Brain microvascular endothelial cell (primary cell): ENCODE measurements around the gene BCHE.

Experiments
- DNase-seq: peaks from one replicate; pipeline ENCODE4 v3.0.0-alpha.2; 2020
- H3K27ac ChIP-seq: fragments of 250-450 bp; sonication (Bioruptor Pico); 2 replicates; pipeline ENCODE4 v1.5.1; 2020; ENCODE audit warnings: mild to moderate bottlenecking, moderate library complexity
- H3K27me3 ChIP-seq: fragments of 250-450 bp; sonication (Bioruptor Pico); replicated peaks from 2 replicates; pipeline ENCODE4 v1.5.1; 2020; ENCODE audit warnings: mild to moderate bottlenecking
- H3K36me3 ChIP-seq: fragments of 250-450 bp; sonication (Bioruptor Pico); replicated peaks from 2 replicates; pipeline ENCODE4 v1.5.1; 2020; ENCODE audit warnings: mild to moderate bottlenecking
- H3K4me3 ChIP-seq: 2 replicates; pipeline ENCODE4 v1.5.1; 2011; ENCODE audit warnings: low read depth, mild to moderate bottlenecking, control low read depth, low read length, moderate library complexity
- in situ Hi-C: cut with HindIII; loops from 2 replicates; pipeline ENCODE4 v1.10.0; 2017; ENCODE audit warnings: low sequenced_read_pairs, low pct_ligation_motif_present
- TF ChIP-seq, protein P1 (sequence below): IDR thresholded peaks from 2 replicates; pipeline ENCODE4 v1.5.1; 2011; ENCODE audit warnings: low read depth, mild to moderate bottlenecking, moderate library complexity, low read length, control low read depth, inconsistent platforms; ENCODE audit errors: missing control alignments

BCHE gene

DNA sequence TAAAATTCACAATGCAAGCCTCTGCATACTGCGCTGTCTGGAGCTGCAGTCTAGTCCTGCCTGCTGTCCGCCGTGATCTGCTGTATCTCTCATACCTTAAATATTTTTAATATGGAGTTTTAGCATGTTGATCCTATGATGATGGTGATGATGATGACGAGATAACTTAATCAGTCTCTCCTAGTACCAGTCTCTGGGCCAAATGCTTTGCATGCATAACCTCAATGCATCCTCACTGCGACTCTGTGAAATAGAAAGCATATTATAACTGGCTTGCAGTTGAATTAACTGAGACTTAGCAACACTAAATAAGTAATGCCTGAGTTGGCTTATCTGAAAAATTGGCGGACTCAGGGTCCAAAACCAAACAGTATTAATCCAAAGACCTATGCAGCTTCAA lies 38.4 kb upstream of the BCHE start:
- Histone ChIP-seq H3K36me3 (no peaks in the 10 kb centered on the region), H3K27ac (no peak overlapping the region), H3K4me3 (no peak overlapping the region), H3K27me3 (no peaks in the 10 kb centered on the region)
- TF ChIP-seq, protein P1, sequence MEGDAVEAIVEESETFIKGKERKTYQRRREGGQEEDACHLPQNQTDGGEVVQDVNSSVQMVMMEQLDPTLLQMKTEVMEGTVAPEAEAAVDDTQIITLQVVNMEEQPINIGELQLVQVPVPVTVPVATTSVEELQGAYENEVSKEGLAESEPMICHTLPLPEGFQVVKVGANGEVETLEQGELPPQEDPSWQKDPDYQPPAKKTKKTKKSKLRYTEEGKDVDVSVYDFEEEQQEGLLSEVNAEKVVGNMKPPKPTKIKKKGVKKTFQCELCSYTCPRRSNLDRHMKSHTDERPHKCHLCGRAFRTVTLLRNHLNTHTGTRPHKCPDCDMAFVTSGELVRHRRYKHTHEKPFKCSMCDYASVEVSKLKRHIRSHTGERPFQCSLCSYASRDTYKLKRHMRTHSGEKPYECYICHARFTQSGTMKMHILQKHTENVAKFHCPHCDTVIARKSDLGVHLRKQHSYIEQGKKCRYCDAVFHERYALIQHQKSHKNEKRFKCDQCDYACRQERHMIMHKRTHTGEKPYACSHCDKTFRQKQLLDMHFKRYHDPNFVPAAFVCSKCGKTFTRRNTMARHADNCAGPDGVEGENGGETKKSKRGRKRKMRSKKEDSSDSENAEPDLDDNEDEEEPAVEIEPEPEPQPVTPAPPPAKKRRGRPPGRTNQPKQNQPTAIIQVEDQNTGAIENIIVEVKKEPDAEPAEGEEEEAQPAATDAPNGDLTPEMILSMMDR = no peak
- no peak for DNase-seq
- in situ Hi-C loops = no loop called here

DNA sequence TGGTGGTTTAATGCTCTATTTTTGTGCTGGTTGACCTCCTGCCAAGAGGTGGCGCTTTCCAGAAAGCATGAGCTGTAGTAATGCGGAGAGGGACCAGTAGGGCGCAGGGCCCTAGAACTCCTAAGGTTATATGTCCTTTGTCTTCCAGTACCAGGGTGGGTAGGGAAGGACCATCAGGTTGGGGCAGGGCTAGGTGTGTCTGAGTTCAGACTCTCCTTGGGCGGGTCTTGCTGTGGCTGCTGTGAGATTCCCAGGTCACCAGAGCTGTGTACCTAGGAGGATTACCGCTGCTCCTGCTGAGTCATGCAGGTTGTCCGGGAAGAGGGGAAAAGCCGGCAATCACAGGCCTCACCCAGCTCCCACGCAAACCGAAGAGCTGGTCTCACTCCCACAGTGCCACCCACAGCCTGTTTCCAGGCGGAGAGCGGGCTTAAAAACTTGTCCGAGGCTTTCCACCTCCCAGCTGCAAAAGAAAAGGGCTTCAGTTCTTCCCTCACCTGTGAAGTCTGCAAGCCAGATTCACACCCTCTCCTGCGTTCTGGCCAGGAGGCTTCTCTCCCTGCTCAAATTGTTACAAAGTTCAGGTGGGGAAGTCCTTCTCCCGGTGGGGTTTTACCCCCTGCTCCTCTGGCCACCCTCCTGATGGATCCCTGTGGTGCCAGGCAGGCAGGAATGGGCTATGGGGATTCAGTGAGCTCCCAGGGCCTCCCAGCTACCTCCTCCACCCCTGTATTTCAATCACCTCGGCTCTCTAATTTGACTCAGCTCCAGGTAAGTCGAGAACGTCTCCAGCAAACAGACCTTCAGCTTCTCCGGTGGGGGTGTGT lies 37.7 kb upstream of the BCHE start:
- Histone ChIP-seq H3K27me3 (no peaks in the 10 kb centered on the region), H3K4me3 (no peak overlapping the region), H3K27ac (no peak overlapping the region), H3K36me3 (no peaks in the 10 kb centered on the region)
- TF ChIP-seq, protein P1 = no peak
- in situ Hi-C loops = no loop called here
- no peak for DNase-seq

DNA sequence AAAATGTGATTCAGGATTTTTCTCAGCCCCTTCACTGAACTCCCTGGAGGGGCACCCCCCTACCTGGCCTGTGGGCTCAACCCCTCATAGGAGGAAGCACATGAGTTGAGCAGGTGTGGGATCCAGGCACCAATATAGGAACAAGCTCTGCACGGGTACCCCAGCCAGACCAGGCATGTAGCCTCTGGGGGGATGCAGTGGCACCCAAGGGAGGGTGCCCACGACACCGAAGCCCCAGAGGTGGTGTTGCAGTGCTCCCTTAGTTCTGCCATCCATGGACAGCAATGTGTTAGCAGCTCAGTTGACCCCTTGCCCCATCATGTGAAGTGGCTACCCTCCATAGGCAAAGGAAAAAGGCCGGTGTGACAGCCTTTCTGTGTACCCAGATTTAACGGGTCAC lies 30.9 kb upstream of the BCHE start:
- TF ChIP-seq, protein P1 = no peak
- in situ Hi-C loops = no loop called here
- DNase-seq = no peak

DNA sequence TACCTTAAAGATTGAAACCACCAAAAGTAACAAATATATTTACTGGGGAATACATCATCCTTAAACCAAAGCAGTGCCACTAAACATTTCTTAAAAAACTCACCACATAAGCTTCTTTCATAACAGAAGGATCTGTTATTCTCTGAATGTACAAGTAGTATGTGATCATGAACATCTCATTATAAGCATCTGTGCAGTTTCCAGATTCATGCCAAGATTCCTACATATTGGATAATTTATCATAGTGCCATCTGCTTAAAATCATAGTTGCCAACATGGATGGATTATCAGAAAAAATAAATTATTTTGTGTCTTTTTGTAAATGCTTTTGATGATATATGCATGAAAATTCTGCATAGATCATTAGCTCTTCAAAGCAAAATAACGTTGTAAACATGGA lies 21.8 kb upstream of the BCHE start:
- Histone ChIP-seq H3K27me3 (no peaks in the 10 kb centered on the region), H3K36me3 (no peaks in the 10 kb centered on the region), H3K4me3 (no peak overlapping the region), H3K27ac (no peak overlapping the region)
- TF ChIP-seq, protein P1 = no peak
- in situ Hi-C loops = no loop called here
- DNase-seq = no peak

More for the DNA sequence above, 30.9 kb upstream of the BCHE start:
- no peak overlapping the region for H3K4me3 ChIP-seq
- H3K27me3 ChIP-seq = no peaks in the 10 kb centered on the region
- no peak overlapping the region for H3K27ac ChIP-seq
- H3K36me3 ChIP-seq = no peaks in the 10 kb centered on the region

DNA sequence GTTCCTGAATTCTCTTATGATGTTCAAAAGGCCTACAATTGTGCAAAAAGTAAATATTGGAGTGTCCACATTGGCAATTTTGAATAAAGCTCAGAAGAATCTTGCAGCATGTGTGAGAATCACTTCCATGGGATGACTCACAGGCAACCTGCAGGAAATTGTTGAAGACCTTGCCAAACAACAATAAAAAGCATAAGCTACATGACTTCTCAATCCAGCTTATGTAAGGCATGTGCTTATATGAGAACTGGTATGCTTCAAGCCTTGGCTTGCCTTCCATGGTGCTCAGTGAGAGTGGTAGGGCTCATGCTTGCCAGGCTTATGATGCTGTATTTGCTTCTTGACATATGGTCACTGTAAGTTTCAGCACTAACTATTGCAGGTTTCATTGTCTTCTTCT lies 18.4 kb upstream of the BCHE start:
- TF ChIP-seq, protein P1 = no peak
- Histone ChIP-seq H3K4me3 (no peak overlapping the region), H3K27me3 (no peaks in the 10 kb centered on the region), H3K27ac (no peak overlapping the region), H3K36me3 (no peaks in the 10 kb centered on the region)
- peak; percentile 31 for DNase-seq
- in situ Hi-C loops = no loop called here

DNA sequence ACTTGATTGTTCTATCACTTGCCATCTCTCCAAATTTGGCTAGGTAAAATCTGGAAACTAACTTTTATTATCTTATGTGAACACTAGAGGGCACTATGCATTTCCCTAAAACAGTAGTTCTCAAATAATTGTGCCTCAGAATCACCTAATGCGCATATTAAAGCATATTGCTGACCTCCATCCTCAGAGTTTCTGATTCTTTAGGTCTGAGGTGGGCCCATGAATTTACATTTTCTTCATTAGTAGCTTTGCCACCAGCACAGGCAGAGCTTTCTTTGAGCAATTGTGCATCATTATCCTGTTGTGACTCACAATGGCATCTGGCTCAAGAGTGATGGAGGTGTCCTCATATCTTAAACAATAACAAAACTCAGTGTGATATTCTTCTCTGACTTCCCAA lies 17.5 kb upstream of the BCHE start:
- DNase-seq = peak; percentile 42
- in situ Hi-C loops = no loop called here
- no peaks in the 10 kb centered on the region for H3K36me3 ChIP-seq
- TF ChIP-seq, protein P1 = peak; percentile 48
- H3K27ac ChIP-seq = no peak overlapping the region
- no peak overlapping the region for H3K4me3 ChIP-seq
- H3K27me3 ChIP-seq = no peaks in the 10 kb centered on the region
